Esophagus muscularis mucosa (tissue), 3 donors: Measurements from ENCODE around the gene ZNF485.
"Not testable (repeated sequence)": the region's sequence is repeated elsewhere in the genome, so short reads cannot be mapped to it uniquely, and the experiment has no call there.

Source experiments
- CTCF ChIP-seq, 3 experiments: fragments of 200-600 bp in 2 of 3; fragments of 450-650 bp in 1 of 3; sonication (generic) in 2 of 3; IDR thresholded peaks; one replicate each; pipeline ENCODE4 v1.5.1; 2017 to 2019; ENCODE audit warnings: antibody characterized with exemption in 3 of 3, mild to moderate bottlenecking in 2 of 3, moderate library complexity in 1 of 3
- EP300 ChIP-seq: sonication (generic); formaldehyde crosslinking; IDR thresholded peaks from one replicate; pipeline ENCODE4 v1.6.1; 2017; ENCODE audit warnings: antibody characterized with exemption

GRCh38 chr10:43601576-43601975 is 4.7 kb upstream of the ZNF485 start:
- TF ChIP-seq CTCF (IDR thresholded peaks at IDR 0.05); EP300: not testable (repeated sequence)
